Measurements from ENCODE around the gene SETBP1. TPM values are rescaled to one million over a fixed set of nuclear protein-coding genes. Genes with fewer than 3 reads are reported as not detected.

Gene SETBP1
- total RNA-seq, 1 experiment from 2014 or later, result 0.05 TPM

- Histone ChIP-seq H3K4me2 (ENCODE audit: low read length) (no peak overlapping the region), H3K9me2 (ENCODE audit: insufficient read depth) (no peaks in the 10 kb centered on the region), H3K27me3 (ENCODE audit: insufficient read depth, low read length) (no peaks in the 10 kb centered on the region), H3K9ac (ENCODE audit: low read length) (no peak overlapping the region), H3K36me3 (ENCODE audit: control insufficient read depth in 1 of 2, insufficient read depth in 2 of 2, low read length in 2 of 2) (no peaks in the 10 kb centered on the region), H3K4me1 (ENCODE audit: control insufficient read depth in 1 of 2, insufficient read depth in 2 of 2, low read length in 2 of 2) (no peaks in the 10 kb centered on the region), H4K20me1 (ENCODE audit: insufficient read depth) (no peaks in the 10 kb centered on the region), H3K9me3 (ENCODE audit: control insufficient read depth in 1 of 2, insufficient read depth in 1 of 2, low read depth in 1 of 2, low read length in 2 of 2) (peaks cover 15 to 32% of the 10 kb centered on the region in 2 experiments; a peak in 2 of 4 replicates), H3K79me2 (ENCODE audit: insufficient read depth, low read length) (no peaks in the 10 kb centered on the region), H3K27ac (ENCODE audit: low read depth, low read length) (no peak overlapping the region), H3K4me3 (replicated peaks in 1 of 2; ENCODE audit: low read depth in 1 of 2, low read length in 2 of 2) (no peak overlapping the region), H2AFZ (ENCODE audit: low read depth, low read length, poor library complexity, severe bottlenecking) (no peak overlapping the region)
- BruUV-seq (replicated peaks), result no TSS peak
- ChIA-PET POLR2A (no interaction called here), CTCF (no interaction called here), RAD21 (ENCODE audit: low non-redundant PET in 1 of 2, low total read pairs in 2 of 2, uncharacterized antibody in 2 of 2, unreplicated experiment in 2 of 2) (no interaction called here)
- DNase-seq (ENCODE audit: low read depth, low spot score) (no peak), ATAC-seq (no peak)
- TF ChIP-seq JUND (IDR thresholded peaks at IDR 0.05) (no peak), SIN3A (IDR thresholded peaks at IDR 0.05; ENCODE audit: low read depth) (no peak), SRF (IDR thresholded peaks at IDR 0.05; ENCODE audit: low read depth) (no peak), POLR2A (IDR thresholded peaks at IDR 0.05; ENCODE audit: borderline replicate concordance, extremely low read depth, insufficient read depth, insufficient read length) (no peak), POLR2AphosphoS5 (IDR thresholded peaks at IDR 0.05; ENCODE audit: low read depth, low read length) (no peak), ELF1 (IDR thresholded peaks at IDR 0.05; ENCODE audit: borderline replicate concordance, low read depth) (no peak), EGR1 (IDR thresholded peaks at IDR 0.05; ENCODE audit: low read depth) (no peak), SP1 (IDR thresholded peaks at IDR 0.05; ENCODE audit: low read depth) (no peak)
- TF ChIP-seq, protein P1, sequence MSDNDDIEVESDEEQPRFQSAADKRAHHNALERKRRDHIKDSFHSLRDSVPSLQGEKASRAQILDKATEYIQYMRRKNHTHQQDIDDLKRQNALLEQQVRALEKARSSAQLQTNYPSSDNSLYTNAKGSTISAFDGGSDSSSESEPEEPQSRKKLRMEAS (IDR thresholded peaks at IDR 0.05), result no peak
- intact Hi-C loops (cut with micrococcal nuclease), result no loop called here
These were observed 121.1 kb downstream of the SETBP1 start for GRCh38 chr18:44801781-44802180.

GRCh38 chr18:44802508-44802907 is 121.8 kb downstream of the SETBP1 start:
- RAD21 ChIA-PET (ENCODE audit: low non-redundant PET in 1 of 2, low total read pairs in 2 of 2, uncharacterized antibody in 2 of 2, unreplicated experiment in 2 of 2), result no interaction called here

More at GRCh38 chr18:44802508-44802907, 121.8 kb downstream of the SETBP1 start:
- no peak overlapping the region for H3K4me2 ChIP-seq (ENCODE audit: low read length)
- H2AFZ ChIP-seq (ENCODE audit: low read depth, low read length, poor library complexity, severe bottlenecking), result no peak overlapping the region
- H4K20me1 ChIP-seq (ENCODE audit: insufficient read depth), result no peaks in the 10 kb centered on the region
- no peaks in the 10 kb centered on the region for H3K36me3 ChIP-seq (ENCODE audit: control insufficient read depth in 1 of 2, insufficient read depth in 2 of 2, low read length in 2 of 2)
- H3K79me2 ChIP-seq (ENCODE audit: insufficient read depth, low read length), result no peaks in the 10 kb centered on the region
- H3K9me2 ChIP-seq (ENCODE audit: insufficient read depth), result no peaks in the 10 kb centered on the region
- ChIA-PET POLR2A (no interaction called here), CTCF (no interaction called here)
- no peaks in the 10 kb centered on the region for H3K4me1 ChIP-seq (ENCODE audit: control insufficient read depth in 1 of 2, insufficient read depth in 2 of 2, low read length in 2 of 2)
- H3K4me3 ChIP-seq (replicated peaks in 1 of 2; ENCODE audit: low read depth in 1 of 2, low read length in 2 of 2), result no peak overlapping the region
- no peaks in the 10 kb centered on the region for H3K27me3 ChIP-seq (ENCODE audit: insufficient read depth, low read length)
- H3K27ac ChIP-seq (ENCODE audit: low read depth, low read length), result no peak overlapping the region
- peaks cover 15 to 29% of the 10 kb centered on the region in 2 experiments; a peak in 2 of 4 replicates for H3K9me3 ChIP-seq (ENCODE audit: control insufficient read depth in 1 of 2, insufficient read depth in 1 of 2, low read depth in 1 of 2, low read length in 2 of 2)
- intact Hi-C loops (cut with micrococcal nuclease), result no loop called here
- DNase-seq (ENCODE audit: low read depth, low spot score), result no peak
- no TSS peak for BruUV-seq (replicated peaks)
- TF ChIP-seq POLR2A (IDR thresholded peaks at IDR 0.05; ENCODE audit: borderline replicate concordance, extremely low read depth, insufficient read depth, insufficient read length), result no peak
- H3K9ac ChIP-seq (ENCODE audit: low read length), result no peak overlapping the region
- no peak for ATAC-seq
